GM12878 (cell line): Measurements from ENCODE around the gene CDKL1. TPM values are rescaled to one million over a fixed set of nuclear protein-coding genes. Genes with fewer than 3 reads are reported as not detected.

ENCODE experiments used
- ATAC-seq: fragments of 200-7000 bp; cut with Tn5 transposase; 3 replicates; pipeline ENCODE4 v1.9.1; 2020; ENCODE audit warnings: mild to moderate bottlenecking, moderate library complexity
- BruUV-seq: library from RNA; stranded (reverse); fragments of 400-500 nt; replicated peaks from 2 replicates; lab custom pipeline; 2021; lab: Mats Ljungman, UMichigan
- CTCF ChIA-PET: fragments of 300-600 bp; sonication (Branson Sonifier 250); formaldehyde crosslinking; extraction: SDS; loops from one replicate; lab custom pipeline; 2021; ENCODE audit warnings: inconsistent platforms; lab: Yijun Ruan, JAX
- POLR2A ChIA-PET: fragments of 350-600 bp; formaldehyde crosslinking; extraction: SDS; loops from one replicate; lab custom pipeline; 2021; ENCODE audit warnings: inconsistent platforms; lab: Charles Lee
- RAD21 ChIA-PET: fragments of 300-600 bp; sonication (Branson Sonifier 250); formaldehyde crosslinking; loops from one replicate; lab custom pipeline; 2023; ENCODE audit warnings: antibody characterized with exemption; ENCODE audit not compliant: unreplicated experiment; lab: Charles Lee
- SMC1A ChIA-PET: fragments of 300-600 bp; sonication (Branson Sonifier 250); formaldehyde crosslinking; loops from one replicate; lab custom pipeline; 2023; ENCODE audit not compliant: unreplicated experiment, uncharacterized antibody; lab: Charles Lee
- DNase-seq: peaks from one replicate; pipeline ENCODE4 v3.0.0-alpha.2; 2011; ENCODE audit warnings: low read depth, low spot score
- FAIRE-seq: peaks from 3 replicates; lab custom pipeline; 2011; peaks lifted over from hg19 to GRCh38; lab: Jason Lieb, UNC
- H2AFZ ChIP-seq: 2 replicates; pipeline ENCODE4 v1.6.0; 2011; ENCODE audit warnings: low read depth, low read length, control low read depth; ENCODE audit not compliant: control insufficient read depth
- H3K27ac ChIP-seq: 2 replicates; pipeline ENCODE4 v1.5.1; 2011; ENCODE audit warnings: control low read depth; ENCODE audit not compliant: control insufficient read depth, insufficient read depth
- H3K27me3 ChIP-seq, 2 experiments: replicated peaks in 1 of 2; 2 replicates each; pipeline versions ENCODE4 v1.6.0 to v1.6.1; 2011; ENCODE audit warnings: low read length in 1 of 2; ENCODE audit not compliant: control insufficient read depth in 2 of 2, insufficient read depth in 2 of 2
- H3K36me3 ChIP-seq, 2 experiments: 2 replicates each; pipeline ENCODE4 v1.5.1; 2011; ENCODE audit warnings: low read length in 1 of 2; ENCODE audit not compliant: control insufficient read depth in 2 of 2, insufficient read depth in 2 of 2
- H3K4me1 ChIP-seq: 2 replicates; pipeline ENCODE4 v1.6.1; 2011; ENCODE audit warnings: mild to moderate bottlenecking, low read length, moderate library complexity, mixed read lengths; ENCODE audit not compliant: control insufficient read depth, insufficient read depth
- H3K4me2 ChIP-seq: 2 replicates; pipeline ENCODE4 v1.6.0; 2011; ENCODE audit warnings: control low read depth; ENCODE audit not compliant: control insufficient read depth, insufficient read depth
- H3K4me3 ChIP-seq: fragments of 200-600 bp; sonication (generic); 2 replicates; pipeline ENCODE4 v1.5.1; 2016
- H3K79me2 ChIP-seq: 2 replicates; pipeline ENCODE4 v1.6.0; 2011; ENCODE audit warnings: low read length; ENCODE audit not compliant: control insufficient read depth, insufficient read depth
- H3K9ac ChIP-seq: 2 replicates; pipeline ENCODE4 v1.8.0; 2011; ENCODE audit warnings: low read length, control low read depth, mixed read lengths; ENCODE audit not compliant: control insufficient read depth, insufficient read depth
- H3K9me3 ChIP-seq: replicated peaks from 3 replicates; pipeline ENCODE4 v1.5.1; 2011; ENCODE audit warnings: mild to moderate bottlenecking, low read length; ENCODE audit not compliant: control insufficient read depth, insufficient read depth
- H4K20me1 ChIP-seq: 2 replicates; pipeline ENCODE4 v1.6.0; 2011; ENCODE audit not compliant: control insufficient read depth, insufficient read depth
- DPF2 ChIP-seq: fragments of 450-650 bp; IDR thresholded peaks from 2 replicates; pipeline ENCODE4 v1.6.1; 2017; ENCODE audit warnings: mild to moderate bottlenecking
- JUNB ChIP-seq: IDR thresholded peaks from 2 replicates; pipeline ENCODE4 v1.6.1; 2016; ENCODE audit warnings: antibody characterized with exemption, mild to moderate bottlenecking
- ZNF622 ChIP-seq: fragments of 450-650 bp; IDR thresholded peaks from 2 replicates; pipeline ENCODE4 v1.6.1; 2017; ENCODE audit warnings: mild to moderate bottlenecking, inconsistent platforms
- WGBS: methylation state at CpG from one replicate; pipeline ENCODE4 v1.1.6; 2016; ENCODE audit warnings: low lambda C conversion rate; ENCODE audit not compliant: insufficient replicate concordance, insufficient coverage; ENCODE audit errors: missing lambda C conversion rate; 5-methylcytosine and 5-hydroxymethylcytosine counted together
- in situ Hi-C: fragments of 300-500 bp; cut with MboI; formaldehyde crosslinking; loops from 9 replicates; pipeline ENCODE4 v1.14.3; 2018; ENCODE audit warnings: mixed read lengths
- intact Hi-C: fragments of 100-400 bp; cut with micrococcal nuclease; formaldehyde crosslinking; loops from one replicate; pipeline ENCODE4 v1.14.2; 2022; ENCODE audit not compliant: unreplicated experiment
- polyA plus RNA-seq, 11 experiments: library from polyadenylated mRNA; depleted of rRNA in 4 of 11; unstranded in 6 of 11; stranded (reverse) in 5 of 11; fragments of >200 nt; fragmentation: Nextera tagmentation in 4 of 11; fragmentation: Illumina TruSeq in 1 of 11; extraction: Ambion mirVana in 4 of 11; extraction: Trizol in 1 of 11; gene quantifications; 1 replicate in 1 of 11; 2 replicates in 10 of 11; pipeline versions ENCODE4 v1.2.1 to v1.2.3, GENCODE V29; 2011 to 2016; ENCODE audit warnings: inconsistent platforms in 2 of 11, missing spikeins in 2 of 11, low read depth in 1 of 11
- total RNA-seq, 4 experiments: library from RNA; depleted of rRNA in 3 of 4; stranded (reverse); fragments of >200 nt in 3 of 4; fragmentation: Illumina TruSeq in 1 of 4; extraction: Trizol in 1 of 4; gene quantifications; 2 replicates each; pipeline versions ENCODE4 v1.2.1 to v1.2.3, GENCODE V29; 2013 to 2021
- TF ChIP-seq, protein P1 (sequence below): IDR thresholded peaks from 2 replicates; pipeline ENCODE4 v1.6.1; 2012; ENCODE audit warnings: low read depth, low read length, improper control_type of control experiment
- TF ChIP-seq, protein P2 (sequence below): IDR thresholded peaks from 2 replicates; pipeline ENCODE4 v1.6.1; 2012; ENCODE audit warnings: mild to moderate bottlenecking, low read depth, low read length

Gene CDKL1
- total and polyA plus RNA-seq, 10 of the 15 experiments (the other 5 are each of a cell fraction or from before 2014, with no cell fraction given) = 9.0 to 19.0 (median 11.1) TPM

DNA sequence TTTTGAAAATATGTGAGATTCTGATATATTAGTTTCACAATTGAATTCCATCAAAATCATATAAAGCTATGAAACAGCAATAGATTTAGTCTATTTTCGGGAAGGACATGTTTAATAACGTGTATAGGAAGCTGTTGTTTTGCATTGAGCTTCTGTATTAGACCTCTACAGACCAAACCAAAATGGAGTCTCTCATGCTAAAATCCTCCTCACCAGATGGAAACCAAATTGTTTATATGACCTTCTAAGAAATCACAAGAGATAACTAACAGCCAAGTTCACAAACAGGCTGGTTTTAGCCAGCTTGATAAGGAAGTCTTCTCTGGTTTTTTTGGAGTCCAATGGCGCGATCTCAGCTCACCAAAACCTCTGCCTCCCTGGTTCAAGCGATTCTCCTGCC is 108.5 kb downstream of the CDKL1 start:
- Histone ChIP-seq H3K36me3 (no peaks in the 10 kb centered on the region; a peak in 2 of 4 replicates), H3K4me1 (no peaks in the 10 kb centered on the region), H3K9ac (no peak overlapping the region), H4K20me1 (no peaks in the 10 kb centered on the region), H3K27ac (no peak overlapping the region), H3K79me2 (no peaks in the 10 kb centered on the region), H3K4me3 (no peak overlapping the region), H3K27me3 (no peaks in the 10 kb centered on the region), H3K4me2 (no peak overlapping the region), H3K9me3 (no peaks in the 10 kb centered on the region), H2AFZ (no peak overlapping the region)
- RAD21 ChIA-PET = no interaction called here
- 98% methylated on average over 5 of the region's 5 CpGs for WGBS
- POLR2A ChIA-PET = interaction anchor here (0.5 to 0.6 kb wide), 2 partner anchors 96 to 440 kb away, joined by 3 read pairs; no protein-coding TSS in a partner anchor
- FAIRE-seq (no peak), ATAC-seq (no peak), DNase-seq (no peak)
- SMC1A ChIA-PET = interaction anchor here (0.9 kb wide), 1 partner anchor 48 kb away, joined by 3 read pairs; no protein-coding TSS in a partner anchor
- intact Hi-C loops (no loop called here), in situ Hi-C loops (no loop called here)
- TF ChIP-seq DPF2 (no peak), ZNF622 (no peak)
- TF ChIP-seq, protein P1, sequence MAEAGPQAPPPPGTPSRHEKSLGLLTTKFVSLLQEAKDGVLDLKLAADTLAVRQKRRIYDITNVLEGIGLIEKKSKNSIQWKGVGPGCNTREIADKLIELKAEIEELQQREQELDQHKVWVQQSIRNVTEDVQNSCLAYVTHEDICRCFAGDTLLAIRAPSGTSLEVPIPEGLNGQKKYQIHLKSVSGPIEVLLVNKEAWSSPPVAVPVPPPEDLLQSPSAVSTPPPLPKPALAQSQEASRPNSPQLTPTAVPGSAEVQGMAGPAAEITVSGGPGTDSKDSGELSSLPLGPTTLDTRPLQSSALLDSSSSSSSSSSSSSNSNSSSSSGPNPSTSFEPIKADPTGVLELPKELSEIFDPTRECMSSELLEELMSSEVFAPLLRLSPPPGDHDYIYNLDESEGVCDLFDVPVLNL = no peak
- CTCF ChIA-PET = interaction anchor here (1.2 kb wide), 1 partner anchor 33 kb away, joined by 5 read pairs; no protein-coding TSS in a partner anchor
- no TSS peak for BruUV-seq

DNA sequence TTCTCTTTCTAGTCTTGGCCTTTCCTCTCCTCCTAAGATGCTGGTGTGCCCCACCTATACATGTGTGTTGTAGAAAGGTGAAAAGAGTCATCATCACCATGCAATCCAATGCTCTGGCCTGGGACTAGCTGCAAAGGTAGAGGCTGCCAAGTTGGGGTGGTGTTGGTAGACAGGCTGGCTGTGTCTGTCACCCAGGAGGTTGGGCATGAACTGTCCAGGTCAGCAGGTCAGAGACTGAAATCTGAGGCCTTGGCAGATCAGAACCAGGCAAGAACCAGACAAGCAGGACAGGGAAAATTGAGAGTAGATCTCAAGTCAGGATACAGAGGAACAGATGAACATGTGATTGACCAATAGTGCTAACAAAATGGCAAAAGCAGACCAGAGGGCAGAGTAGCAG is 110.8 kb downstream of the CDKL1 start:
- Histone ChIP-seq H3K27ac (no peak overlapping the region), H3K9me3 (no peaks in the 10 kb centered on the region), H3K4me1 (no peaks in the 10 kb centered on the region), H3K79me2 (no peaks in the 10 kb centered on the region), H3K36me3 (peaks cover 0 to 3% of the 10 kb centered on the region in 2 experiments; a peak in 1 of 4 replicates), H2AFZ (no peak overlapping the region), H4K20me1 (no peaks in the 10 kb centered on the region), H3K27me3 (no peaks in the 10 kb centered on the region), H3K4me2 (no peak overlapping the region), H3K4me3 (no peak overlapping the region), H3K9ac (no peak overlapping the region)
- SMC1A ChIA-PET = no interaction called here
- POLR2A ChIA-PET = interaction anchor here (1.0 kb wide), 1 partner anchor 43 kb away, joined by 3 read pairs; no protein-coding TSS in a partner anchor
- intact Hi-C loops (no loop called here), in situ Hi-C loops (no loop called here)
- TF ChIP-seq JUNB = no peak
- TF ChIP-seq, protein P2, sequence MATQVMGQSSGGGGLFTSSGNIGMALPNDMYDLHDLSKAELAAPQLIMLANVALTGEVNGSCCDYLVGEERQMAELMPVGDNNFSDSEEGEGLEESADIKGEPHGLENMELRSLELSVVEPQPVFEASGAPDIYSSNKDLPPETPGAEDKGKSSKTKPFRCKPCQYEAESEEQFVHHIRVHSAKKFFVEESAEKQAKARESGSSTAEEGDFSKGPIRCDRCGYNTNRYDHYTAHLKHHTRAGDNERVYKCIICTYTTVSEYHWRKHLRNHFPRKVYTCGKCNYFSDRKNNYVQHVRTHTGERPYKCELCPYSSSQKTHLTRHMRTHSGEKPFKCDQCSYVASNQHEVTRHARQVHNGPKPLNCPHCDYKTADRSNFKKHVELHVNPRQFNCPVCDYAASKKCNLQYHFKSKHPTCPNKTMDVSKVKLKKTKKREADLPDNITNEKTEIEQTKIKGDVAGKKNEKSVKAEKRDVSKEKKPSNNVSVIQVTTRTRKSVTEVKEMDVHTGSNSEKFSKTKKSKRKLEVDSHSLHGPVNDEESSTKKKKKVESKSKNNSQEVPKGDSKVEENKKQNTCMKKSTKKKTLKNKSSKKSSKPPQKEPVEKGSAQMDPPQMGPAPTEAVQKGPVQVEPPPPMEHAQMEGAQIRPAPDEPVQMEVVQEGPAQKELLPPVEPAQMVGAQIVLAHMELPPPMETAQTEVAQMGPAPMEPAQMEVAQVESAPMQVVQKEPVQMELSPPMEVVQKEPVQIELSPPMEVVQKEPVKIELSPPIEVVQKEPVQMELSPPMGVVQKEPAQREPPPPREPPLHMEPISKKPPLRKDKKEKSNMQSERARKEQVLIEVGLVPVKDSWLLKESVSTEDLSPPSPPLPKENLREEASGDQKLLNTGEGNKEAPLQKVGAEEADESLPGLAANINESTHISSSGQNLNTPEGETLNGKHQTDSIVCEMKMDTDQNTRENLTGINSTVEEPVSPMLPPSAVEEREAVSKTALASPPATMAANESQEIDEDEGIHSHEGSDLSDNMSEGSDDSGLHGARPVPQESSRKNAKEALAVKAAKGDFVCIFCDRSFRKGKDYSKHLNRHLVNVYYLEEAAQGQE = no peak
- no peak for DNase-seq
- CTCF ChIA-PET = interaction anchor here (0.6 kb wide), 1 partner anchor 23 kb away, joined by 3 read pairs; no protein-coding TSS in a partner anchor
- RAD21 ChIA-PET = no interaction called here
- no TSS peak for BruUV-seq
- FAIRE-seq = no peak
- no peak for ATAC-seq
